ENCODE measurements around the gene VAV2.

VAV2 gene

DNA sequence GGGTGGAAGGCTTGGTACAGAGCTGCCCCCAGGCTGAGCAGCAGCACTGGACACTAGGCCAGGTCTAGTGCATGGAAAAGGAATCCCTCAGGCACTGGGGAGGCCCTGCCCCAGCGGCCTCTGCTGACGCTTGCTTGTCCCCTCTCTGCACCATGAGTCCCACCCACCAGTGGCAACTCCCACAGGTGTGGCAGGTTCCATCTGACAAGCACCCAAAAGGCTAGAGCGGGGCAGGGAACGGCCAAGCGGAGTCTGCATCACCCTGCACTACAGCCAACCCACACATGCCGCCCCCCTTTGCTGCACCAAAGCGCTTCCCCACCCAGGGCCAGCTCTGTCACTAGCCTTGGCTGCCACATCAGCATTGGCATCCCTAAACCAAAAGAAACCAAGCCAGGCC, 138.8 kb downstream of the VAV2 start:
- TF ChIP-seq TEAD4 (IDR thresholded peaks at IDR 0.05) (no peak), EGR1 (IDR thresholded peaks at IDR 0.05) (no peak), TCF12 (IDR thresholded peaks at IDR 0.05; ENCODE audit: low read depth) (no peak), RAD21 (IDR thresholded peaks at IDR 0.05; ENCODE audit: low read depth) (no peak), TAF1 (IDR thresholded peaks at IDR 0.05; ENCODE audit: low read depth) (no peak), ZBTB7A (IDR thresholded peaks at IDR 0.05; ENCODE audit: low read depth) (no peak), NFIC (IDR thresholded peaks at IDR 0.05) (no peak), YY1 (IDR thresholded peaks at IDR 0.05; ENCODE audit: low read depth) (no peak)
- TF ChIP-seq, protein P1, sequence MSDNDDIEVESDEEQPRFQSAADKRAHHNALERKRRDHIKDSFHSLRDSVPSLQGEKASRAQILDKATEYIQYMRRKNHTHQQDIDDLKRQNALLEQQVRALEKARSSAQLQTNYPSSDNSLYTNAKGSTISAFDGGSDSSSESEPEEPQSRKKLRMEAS (IDR thresholded peaks at IDR 0.05), result no peak
- TF ChIP-seq, protein P2, sequence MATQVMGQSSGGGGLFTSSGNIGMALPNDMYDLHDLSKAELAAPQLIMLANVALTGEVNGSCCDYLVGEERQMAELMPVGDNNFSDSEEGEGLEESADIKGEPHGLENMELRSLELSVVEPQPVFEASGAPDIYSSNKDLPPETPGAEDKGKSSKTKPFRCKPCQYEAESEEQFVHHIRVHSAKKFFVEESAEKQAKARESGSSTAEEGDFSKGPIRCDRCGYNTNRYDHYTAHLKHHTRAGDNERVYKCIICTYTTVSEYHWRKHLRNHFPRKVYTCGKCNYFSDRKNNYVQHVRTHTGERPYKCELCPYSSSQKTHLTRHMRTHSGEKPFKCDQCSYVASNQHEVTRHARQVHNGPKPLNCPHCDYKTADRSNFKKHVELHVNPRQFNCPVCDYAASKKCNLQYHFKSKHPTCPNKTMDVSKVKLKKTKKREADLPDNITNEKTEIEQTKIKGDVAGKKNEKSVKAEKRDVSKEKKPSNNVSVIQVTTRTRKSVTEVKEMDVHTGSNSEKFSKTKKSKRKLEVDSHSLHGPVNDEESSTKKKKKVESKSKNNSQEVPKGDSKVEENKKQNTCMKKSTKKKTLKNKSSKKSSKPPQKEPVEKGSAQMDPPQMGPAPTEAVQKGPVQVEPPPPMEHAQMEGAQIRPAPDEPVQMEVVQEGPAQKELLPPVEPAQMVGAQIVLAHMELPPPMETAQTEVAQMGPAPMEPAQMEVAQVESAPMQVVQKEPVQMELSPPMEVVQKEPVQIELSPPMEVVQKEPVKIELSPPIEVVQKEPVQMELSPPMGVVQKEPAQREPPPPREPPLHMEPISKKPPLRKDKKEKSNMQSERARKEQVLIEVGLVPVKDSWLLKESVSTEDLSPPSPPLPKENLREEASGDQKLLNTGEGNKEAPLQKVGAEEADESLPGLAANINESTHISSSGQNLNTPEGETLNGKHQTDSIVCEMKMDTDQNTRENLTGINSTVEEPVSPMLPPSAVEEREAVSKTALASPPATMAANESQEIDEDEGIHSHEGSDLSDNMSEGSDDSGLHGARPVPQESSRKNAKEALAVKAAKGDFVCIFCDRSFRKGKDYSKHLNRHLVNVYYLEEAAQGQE (IDR thresholded peaks at IDR 0.05; ENCODE audit: low read depth), result no peak

DNA sequence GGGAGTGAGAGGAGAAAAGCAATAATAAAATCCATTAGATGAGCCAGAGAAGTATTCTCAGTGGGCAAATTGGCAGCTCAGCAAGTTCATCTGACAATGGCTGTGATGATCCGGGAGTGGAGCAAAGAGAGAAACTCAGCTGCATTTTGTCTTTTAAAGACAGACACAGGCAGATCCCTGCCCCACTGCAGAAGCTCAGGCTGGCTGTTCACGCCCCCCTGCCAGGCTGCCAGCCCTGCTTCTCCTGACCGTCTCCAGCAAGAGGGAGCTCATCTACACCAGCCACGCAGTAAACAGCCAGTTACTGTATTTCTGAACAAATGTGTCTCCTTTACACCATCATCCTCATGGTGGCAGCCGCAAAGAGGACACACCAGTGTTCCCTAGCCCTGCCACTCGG, 139.7 kb downstream of the VAV2 start:
- TF ChIP-seq EGR1 (IDR thresholded peaks at IDR 0.05) (no peak), TCF12 (IDR thresholded peaks at IDR 0.05; ENCODE audit: low read depth) (no peak), TEAD4 (IDR thresholded peaks at IDR 0.05) (no peak), CREB1 (IDR thresholded peaks at IDR 0.05; ENCODE audit: low read depth) (no peak), YY1 (IDR thresholded peaks at IDR 0.05; ENCODE audit: low read depth) (no peak), NFIC (IDR thresholded peaks at IDR 0.05) (no peak), CEBPB (IDR thresholded peaks at IDR 0.05) (no peak), EP300 (IDR thresholded peaks at IDR 0.05; ENCODE audit: borderline replicate concordance) (no peak), ZBTB7A (IDR thresholded peaks at IDR 0.05; ENCODE audit: low read depth) (no peak), FOXM1 (IDR thresholded peaks at IDR 0.05; ENCODE audit: borderline replicate concordance, low read depth) (no peak), RAD21 (IDR thresholded peaks at IDR 0.05; ENCODE audit: low read depth) (no peak), TAF1 (IDR thresholded peaks at IDR 0.05; ENCODE audit: low read depth) (no peak)
- TF ChIP-seq, protein P3, sequence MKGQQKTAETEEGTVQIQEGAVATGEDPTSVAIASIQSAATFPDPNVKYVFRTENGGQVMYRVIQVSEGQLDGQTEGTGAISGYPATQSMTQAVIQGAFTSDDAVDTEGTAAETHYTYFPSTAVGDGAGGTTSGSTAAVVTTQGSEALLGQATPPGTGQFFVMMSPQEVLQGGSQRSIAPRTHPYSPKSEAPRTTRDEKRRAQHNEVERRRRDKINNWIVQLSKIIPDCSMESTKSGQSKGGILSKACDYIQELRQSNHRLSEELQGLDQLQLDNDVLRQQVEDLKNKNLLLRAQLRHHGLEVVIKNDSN (IDR thresholded peaks at IDR 0.05), result no peak
- TF ChIP-seq, protein P2 (IDR thresholded peaks at IDR 0.05; ENCODE audit: low read depth), result no peak
- TF ChIP-seq, protein P1 (IDR thresholded peaks at IDR 0.05), result no peak

DNA sequence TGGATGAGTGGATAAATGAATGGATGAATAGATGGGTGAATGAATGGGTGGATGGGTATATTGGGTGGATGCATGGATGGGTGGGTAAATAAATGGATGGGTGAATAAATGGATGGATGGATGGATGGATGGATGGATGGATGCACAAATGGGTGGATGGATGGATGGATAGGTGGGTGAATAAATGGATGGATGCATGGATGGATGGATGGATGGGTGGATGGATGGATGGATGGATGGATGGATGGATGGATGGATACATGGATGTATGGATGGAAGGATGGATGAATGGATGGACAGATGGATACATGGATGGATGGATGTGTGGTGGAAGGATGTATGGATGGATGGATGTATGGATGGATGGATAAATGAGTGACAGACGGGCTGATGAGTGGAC, 140.4 kb downstream of the VAV2 start:
- no peak for TF ChIP-seq YY1 (IDR thresholded peaks at IDR 0.05; ENCODE audit: low read depth)
- TF ChIP-seq TEAD4 (IDR thresholded peaks at IDR 0.05), result no peak
- no peak for TF ChIP-seq NFIC (IDR thresholded peaks at IDR 0.05)
- no peak for TF ChIP-seq ZBTB7A (IDR thresholded peaks at IDR 0.05; ENCODE audit: low read depth)
- no peak for TF ChIP-seq EP300 (IDR thresholded peaks at IDR 0.05; ENCODE audit: borderline replicate concordance)
- TF ChIP-seq RAD21 (IDR thresholded peaks at IDR 0.05; ENCODE audit: low read depth), result no peak

DNA sequence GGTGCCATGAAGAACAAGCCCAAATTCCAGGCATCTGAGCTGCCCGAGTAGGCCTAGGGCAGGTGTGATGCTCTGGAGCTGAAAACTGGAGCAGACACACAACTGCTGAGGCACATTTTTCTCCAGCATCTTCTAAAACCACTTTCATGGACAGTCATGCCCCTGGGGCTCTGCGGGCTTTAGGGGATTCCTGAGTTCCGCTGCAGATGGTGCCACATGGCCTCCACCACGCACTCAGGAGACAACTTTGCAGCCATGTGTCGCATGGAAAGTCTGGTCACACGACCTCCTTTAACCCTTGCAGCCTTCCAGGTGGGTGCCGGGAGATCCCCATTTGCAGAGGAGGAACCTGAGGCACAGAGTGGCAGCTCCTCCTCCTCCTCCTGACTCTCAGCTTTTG, 141.2 kb downstream of the VAV2 start:
- no peak for TF ChIP-seq TEAD4 (IDR thresholded peaks at IDR 0.05)
- no peak for TF ChIP-seq YY1 (IDR thresholded peaks at IDR 0.05; ENCODE audit: low read depth)
- no peak for TF ChIP-seq TCF12 (IDR thresholded peaks at IDR 0.05; ENCODE audit: low read depth)
- no peak for TF ChIP-seq FOXM1 (IDR thresholded peaks at IDR 0.05; ENCODE audit: borderline replicate concordance, low read depth)

DNA sequence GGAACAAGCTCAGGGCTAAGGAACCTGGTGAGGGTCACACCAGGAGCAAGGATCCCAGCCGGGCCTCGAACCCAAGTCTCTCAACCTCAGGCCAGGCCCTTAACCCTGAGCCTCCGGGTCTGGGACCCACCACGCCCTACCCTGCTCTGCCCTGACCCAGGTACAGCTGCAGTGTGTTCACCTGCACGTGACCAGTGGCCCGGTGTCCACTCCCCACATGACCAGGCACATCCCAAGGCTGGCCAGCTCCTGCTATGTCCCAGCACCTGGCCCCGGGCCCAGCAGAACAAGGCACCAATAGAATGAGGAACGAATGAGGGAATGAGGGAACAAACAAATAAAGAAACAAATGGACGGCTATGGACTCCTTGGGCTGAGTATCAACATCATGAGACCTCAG, 142.0 kb downstream of the VAV2 start:
- TF ChIP-seq EP300 (IDR thresholded peaks at IDR 0.05; ENCODE audit: borderline replicate concordance), result no peak
- TF ChIP-seq FOXM1 (IDR thresholded peaks at IDR 0.05; ENCODE audit: borderline replicate concordance, low read depth), result no peak
- no peak for TF ChIP-seq CEBPB (IDR thresholded peaks at IDR 0.05)
- TF ChIP-seq EGR1 (IDR thresholded peaks at IDR 0.05), result no peak
- TF ChIP-seq, protein P3 (IDR thresholded peaks at IDR 0.05), result no peak
- no peak for TF ChIP-seq CREB1 (IDR thresholded peaks at IDR 0.05; ENCODE audit: low read depth)
- no peak for TF ChIP-seq YY1 (IDR thresholded peaks at IDR 0.05; ENCODE audit: low read depth)
- no peak for TF ChIP-seq TEAD4 (IDR thresholded peaks at IDR 0.05)
- TF ChIP-seq, protein P1 (IDR thresholded peaks at IDR 0.05), result no peak
- TF ChIP-seq, protein P2 (IDR thresholded peaks at IDR 0.05; ENCODE audit: low read depth), result no peak
- TF ChIP-seq TCF12 (IDR thresholded peaks at IDR 0.05; ENCODE audit: low read depth), result no peak
- no peak for TF ChIP-seq TAF1 (IDR thresholded peaks at IDR 0.05; ENCODE audit: low read depth)
- no peak for TF ChIP-seq NFIC (IDR thresholded peaks at IDR 0.05)
- no peak for TF ChIP-seq RAD21 (IDR thresholded peaks at IDR 0.05; ENCODE audit: low read depth)
- no peak for TF ChIP-seq ZBTB7A (IDR thresholded peaks at IDR 0.05; ENCODE audit: low read depth)
